Hematopoietic multipotent progenitor cell (in vitro differentiated cells): ENCODE data around the gene LRRC14B. TPM values are rescaled to one million over a fixed set of nuclear protein-coding genes. Genes with fewer than 3 reads are reported as not detected.

Experiments used
- DNase-seq, 3 donors: peaks; one replicate each; pipeline ENCODE4 v3.0.0-alpha.2; 2011 to 2015; ENCODE audit warnings: low read depth in 2 of 3, low spot score in 2 of 3
- total RNA-seq: library from RNA; depleted of rRNA; stranded (reverse); fragments of >200 nt; gene quantifications from one replicate; pipeline ENCODE4 v1.2.3, GENCODE V29; 2012

The LRRC14B gene
- total RNA-seq, 1 donor: 0.54 TPM

DNA sequence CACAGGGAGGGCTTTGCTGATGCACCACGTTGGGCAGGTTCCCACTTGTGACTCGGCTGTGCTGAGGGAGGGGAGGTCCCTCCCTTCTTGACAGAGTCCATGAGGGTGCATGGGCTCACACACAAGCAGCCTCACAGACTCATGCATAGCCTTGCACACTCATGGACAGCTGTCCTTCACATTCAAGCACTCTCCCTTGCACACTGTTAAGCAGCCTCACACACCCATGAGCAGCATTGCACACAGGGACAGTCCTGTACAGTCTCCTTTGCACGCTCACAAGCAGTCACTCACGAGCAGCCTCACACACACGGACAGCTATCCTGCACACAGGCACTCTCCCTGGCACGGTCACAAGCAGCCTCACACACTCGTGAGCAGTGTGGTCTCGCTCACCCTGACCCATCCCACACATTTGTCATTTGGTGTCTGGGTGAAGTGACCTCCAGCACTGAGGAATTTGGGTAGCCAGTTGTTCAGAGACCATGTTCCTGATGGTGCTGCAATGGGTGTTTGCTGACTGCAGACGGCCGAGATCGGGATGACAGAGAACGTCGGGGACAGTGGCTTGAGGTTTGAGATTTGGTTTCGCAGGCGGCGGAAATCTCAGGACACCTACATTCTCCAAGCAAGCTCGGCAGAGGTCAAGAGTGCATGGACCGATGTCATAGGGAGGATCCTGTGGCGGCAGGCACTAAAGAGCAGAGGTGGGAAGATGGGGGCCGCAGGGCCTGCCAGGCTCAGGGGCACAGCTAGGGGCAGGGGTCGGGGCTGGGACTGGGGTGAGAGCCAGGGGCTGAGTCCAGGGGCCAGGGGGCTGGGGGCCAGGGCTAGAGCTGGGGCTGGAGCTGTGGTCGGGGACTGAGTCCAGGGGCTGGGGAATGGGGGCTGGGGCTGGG, 17.7 kb upstream of the LRRC14B start:
- DNase-seq: no peak

GRCh38 chr5:174291-174600, 17.0 kb upstream of the LRRC14B start:
- DNase-seq: no peak

GRCh38 chr5:174876-175465, 16.3 kb upstream of the LRRC14B start:
- DNase-seq: no peak

- DNase-seq: no peak
Observed at GRCh38 chr5:176296-176823, 14.9 kb upstream of the LRRC14B start.

DNA sequence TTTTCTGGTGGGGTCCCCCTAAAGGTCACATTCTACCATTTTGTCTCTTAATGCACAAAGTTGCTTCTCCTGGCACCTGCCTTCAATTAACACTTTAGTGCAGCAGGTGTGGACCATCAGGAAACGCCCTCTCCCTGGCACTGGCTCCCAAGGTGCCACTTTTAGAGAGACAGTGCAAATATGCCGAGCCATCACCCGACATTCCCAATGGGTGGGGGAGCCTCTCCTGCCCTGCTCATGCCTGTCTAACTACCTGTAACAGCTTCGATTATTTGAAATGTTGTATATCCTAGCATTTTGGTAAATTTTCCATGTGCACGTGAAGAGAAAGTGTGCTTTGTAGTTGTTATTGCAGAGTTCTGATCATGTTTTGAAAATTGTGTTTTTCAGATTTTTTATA, 13.2 kb upstream of the LRRC14B start:
- no peak for DNase-seq

- DNase-seq: no peak
Observed at GRCh38 chr5:179401-179800, 11.9 kb upstream of the LRRC14B start.

DNA sequence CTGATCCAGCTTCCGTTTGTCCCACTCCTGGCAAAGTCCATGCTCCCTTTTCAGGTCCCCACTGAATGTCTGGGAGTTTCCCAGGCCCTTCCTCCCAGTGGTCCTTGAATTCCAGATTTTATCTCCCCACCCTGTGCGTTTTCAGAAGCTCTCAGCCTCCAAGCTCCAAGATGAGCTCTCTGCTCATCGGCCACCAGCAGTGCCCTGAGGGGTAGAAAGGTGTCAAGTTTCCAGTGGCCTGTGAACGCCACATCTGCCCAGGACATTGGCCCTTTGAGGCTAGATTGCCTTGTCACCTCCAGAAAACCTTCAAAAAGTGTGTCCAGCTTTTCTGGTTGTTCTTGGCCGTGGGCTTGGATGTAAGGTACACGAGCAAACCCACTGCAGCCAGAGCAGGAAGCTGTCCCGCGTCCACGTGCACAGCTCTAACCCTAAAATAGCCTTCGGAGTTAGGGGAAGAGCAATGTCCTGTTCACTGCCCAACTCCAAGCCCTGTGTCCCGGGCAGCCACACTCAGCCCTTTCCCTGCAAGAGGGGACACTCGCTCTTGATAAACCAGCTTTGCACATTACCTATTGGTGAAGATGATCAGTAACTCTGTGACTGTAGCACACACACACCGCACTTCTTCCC, 10.9 kb upstream of the LRRC14B start:
- DNase-seq: no peak

DNA sequence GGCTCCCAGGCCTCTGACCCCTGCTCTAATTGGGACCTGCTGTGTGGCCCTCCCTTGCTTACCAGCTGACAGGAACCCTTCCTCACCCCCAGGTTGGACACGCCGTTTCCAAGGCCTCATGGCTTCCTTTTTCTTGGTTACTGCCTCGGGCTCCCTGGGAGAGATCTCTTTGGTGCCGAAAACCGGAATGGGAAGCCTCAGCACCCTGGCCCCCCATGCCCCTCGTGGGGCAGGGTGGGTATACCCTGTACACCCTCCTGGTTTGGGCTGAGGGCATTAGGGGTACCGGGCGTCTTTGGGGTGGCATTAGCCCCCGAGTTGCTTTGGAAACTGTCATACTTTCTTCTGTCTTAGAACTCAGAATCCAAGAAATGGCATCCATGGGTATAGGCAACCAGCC, 10.1 kb upstream of the LRRC14B start:
- DNase-seq: no peak

GRCh38 chr5:181566-181965, 9.7 kb upstream of the LRRC14B start:
- no peak for DNase-seq

GRCh38 chr5:182126-182525, 9.2 kb upstream of the LRRC14B start:
- no peak for DNase-seq

DNA sequence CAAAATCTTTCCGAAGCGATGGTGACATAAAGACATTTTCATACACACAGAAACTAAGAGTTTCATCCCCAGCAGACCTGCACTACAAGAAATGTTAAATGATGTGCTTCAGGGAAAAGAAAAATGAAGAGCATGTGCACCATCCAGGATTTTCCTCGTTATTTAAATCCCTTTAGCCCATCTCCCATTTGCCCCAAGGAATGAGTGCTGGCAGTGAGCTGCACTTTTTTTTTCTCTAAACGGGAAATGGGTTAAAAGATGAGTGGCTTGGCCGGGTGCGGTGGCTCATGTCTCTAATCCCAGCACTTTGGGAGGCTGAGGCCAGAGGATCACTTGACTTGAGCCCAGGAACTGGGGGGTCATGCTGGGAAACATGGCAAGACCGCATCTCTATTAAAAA, 6.8 kb upstream of the LRRC14B start:
- DNase-seq: no peak

DNA sequence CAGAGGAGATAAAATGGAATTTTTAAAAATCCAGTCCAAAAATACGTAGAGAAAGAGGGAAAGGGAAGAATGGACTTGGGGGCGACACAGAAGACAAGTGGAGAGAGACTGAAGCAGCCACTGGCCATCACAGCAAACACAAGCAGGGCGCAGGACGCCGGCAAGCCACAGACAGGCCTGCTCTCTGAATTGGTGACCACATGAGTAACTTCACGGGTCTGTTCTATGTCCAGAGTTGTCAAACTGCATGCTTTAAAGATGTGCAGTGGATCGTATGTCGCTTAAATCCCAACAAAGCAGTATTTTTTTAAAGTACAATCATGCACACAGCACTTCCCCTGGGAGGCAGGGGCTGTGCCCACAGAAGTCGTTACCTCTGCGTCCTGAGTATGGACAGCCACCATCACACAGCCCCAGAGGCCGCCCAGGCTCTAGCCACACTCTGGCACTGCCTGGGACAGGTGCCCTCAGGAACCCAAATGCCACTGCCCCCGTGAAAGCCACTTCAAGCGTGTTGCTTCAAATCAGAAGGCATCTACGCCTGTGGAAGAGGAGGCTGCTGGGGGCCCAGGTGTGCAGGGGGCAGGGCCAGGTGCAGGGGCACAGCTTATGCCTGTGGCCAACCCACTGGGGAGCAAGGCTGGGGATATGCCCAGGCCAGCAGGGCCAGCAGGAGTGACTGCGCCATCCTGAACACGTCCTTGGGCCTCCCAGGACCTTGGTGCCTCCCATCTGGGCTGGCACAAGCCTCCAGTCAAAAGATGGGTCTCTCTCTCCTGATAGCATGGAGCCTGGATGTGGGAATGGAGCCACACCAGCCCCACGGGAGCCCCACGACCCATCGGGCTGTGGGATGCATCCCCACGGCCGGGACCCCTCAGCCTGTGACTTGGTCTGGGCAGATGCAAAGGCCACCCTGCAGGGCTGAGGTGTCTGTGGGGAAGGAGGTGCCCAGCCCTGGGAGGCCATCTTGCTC, 5.9 kb upstream of the LRRC14B start:
- no peak for DNase-seq

- no peak for DNase-seq
Observed at GRCh38 chr5:186091-187041, 4.9 kb upstream of the LRRC14B start.

- no peak for DNase-seq
Observed at GRCh38 chr5:187042-187431, 4.3 kb upstream of the LRRC14B start.

- no peak for DNase-seq
Observed at GRCh38 chr5:187617-188451, 3.5 kb upstream of the LRRC14B start.

DNA sequence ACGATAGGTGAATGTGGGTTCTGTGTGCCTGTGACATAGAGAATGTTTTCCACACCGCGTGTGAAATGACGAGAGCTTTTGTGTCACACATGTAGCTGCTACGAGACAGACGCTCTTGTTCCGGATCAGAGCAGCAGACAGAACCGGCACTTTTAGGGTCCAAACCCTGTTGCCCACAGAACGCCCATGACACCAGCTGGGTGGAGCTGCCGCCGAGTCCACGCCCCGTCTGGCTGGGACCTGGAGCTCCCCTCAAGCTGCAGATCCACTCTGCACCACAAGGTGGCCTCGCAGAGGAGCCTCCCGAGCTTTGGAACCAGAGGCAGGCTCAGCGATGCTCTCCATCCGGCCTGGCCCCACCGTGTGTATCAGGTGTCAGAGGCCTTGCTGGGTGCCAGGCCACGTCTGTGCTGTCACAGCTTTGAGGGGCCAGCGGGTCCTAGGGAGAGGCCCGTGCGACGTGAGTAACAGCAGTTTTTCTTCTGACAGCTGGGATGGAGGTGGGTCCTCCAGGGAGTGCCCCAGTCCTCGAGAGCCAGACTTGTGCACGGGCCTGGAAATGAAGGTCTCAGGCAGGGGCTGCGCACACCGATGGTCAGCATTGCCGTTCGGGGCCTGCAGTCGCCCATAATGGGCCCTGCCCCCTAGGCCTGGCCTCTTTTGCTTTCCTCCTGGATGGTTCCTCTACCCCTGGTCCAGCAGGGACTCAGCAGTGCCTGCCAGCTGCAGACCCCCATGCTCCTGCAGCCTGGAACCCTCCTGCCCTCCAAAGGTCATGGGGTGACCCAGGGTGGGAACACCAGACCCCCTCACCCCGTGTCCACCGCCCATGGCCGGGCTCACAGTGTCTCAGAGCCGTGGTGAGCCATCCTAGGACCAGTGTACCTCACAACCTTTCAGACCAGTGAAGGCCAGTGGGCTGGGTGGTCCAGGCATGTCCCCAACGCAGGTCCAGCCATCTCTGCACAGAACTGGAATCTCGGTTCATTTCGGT, 2.5 kb upstream of the LRRC14B start:
- DNase-seq: peak; percentile 60 to 89 (median 84)

GRCh38 chr5:189486-189885, 1.8 kb upstream of the LRRC14B start:
- DNase-seq: no peak
